Stimulated activated CD8-positive, alpha-beta memory T cell treated with anti-CD3 and anti-CD28 coated beads, Interleukin-4, amount 100 ng/mL, for 48 hours (primary cell): ENCODE measurements around the gene C14orf132.
A peak's percentile ranks its signal among the peaks of the same experiment; 100 is the strongest.

ENCODE experiments used
- DNase-seq: peaks from one replicate; pipeline ENCODE4 v3.0.0-alpha.2; 2020

Gene C14orf132

GRCh38 chr14:96122496-96122895 is 83.3 kb downstream of the C14orf132 start:
- DNase-seq = no peak

GRCh38 chr14:96125536-96125935 is 86.4 kb downstream of the C14orf132 start:
- no peak for DNase-seq

- DNase-seq = peak; percentile 24
Observed at GRCh38 chr14:96126339-96126782, 87.2 kb downstream of the C14orf132 start.

- DNase-seq = no peak
Observed at GRCh38 chr14:96126783-96127271, 87.7 kb downstream of the C14orf132 start.

GRCh38 chr14:96129128-96129736 is 90.1 kb downstream of the C14orf132 start:
- no peak for DNase-seq

GRCh38 chr14:96130391-96130790 is 91.2 kb downstream of the C14orf132 start:
- no peak for DNase-seq

- no peak for DNase-seq
Observed at GRCh38 chr14:96130854-96131253, 91.7 kb downstream of the C14orf132 start.

- no peak for DNase-seq
Observed at GRCh38 chr14:96131836-96132235, 92.7 kb downstream of the C14orf132 start.

GRCh38 chr14:96134508-96134907 is 95.3 kb downstream of the C14orf132 start:
- DNase-seq = no peak

GRCh38 chr14:96135285-96135684 is 96.1 kb downstream of the C14orf132 start:
- DNase-seq = no peak

- DNase-seq = no peak
Observed at GRCh38 chr14:96136371-96137005, 97.3 kb downstream of the C14orf132 start.

GRCh38 chr14:96138241-96138640 is 99.1 kb downstream of the C14orf132 start:
- DNase-seq = no peak

- no peak for DNase-seq
Observed at GRCh38 chr14:96139169-96139568, 100.0 kb downstream of the C14orf132 start.

GRCh38 chr14:96139879-96140278 is 100.7 kb downstream of the C14orf132 start:
- DNase-seq = no peak

GRCh38 chr14:96140952-96141351 is 101.8 kb downstream of the C14orf132 start:
- DNase-seq = no peak
